DMS53 treated with DMSO at 0.1 percent for 48 hours (cell line): ENCODE data around the gene SAMD10.

Experiments used
- DNase-seq: peaks from one replicate; lab custom pipeline; 2025; ENCODE audit not compliant: unreplicated experiment; lab: John Stamatoyannopoulos, UW

Gene SAMD10

GRCh38 chr20:63957690-63958441 lies 21.6 kb downstream of the SAMD10 start:
- DNase-seq = peak; percentile 85

GRCh38 chr20:63957004-63957689 lies 22.3 kb downstream of the SAMD10 start:
- DNase-seq = peak; percentile 85

DNA sequence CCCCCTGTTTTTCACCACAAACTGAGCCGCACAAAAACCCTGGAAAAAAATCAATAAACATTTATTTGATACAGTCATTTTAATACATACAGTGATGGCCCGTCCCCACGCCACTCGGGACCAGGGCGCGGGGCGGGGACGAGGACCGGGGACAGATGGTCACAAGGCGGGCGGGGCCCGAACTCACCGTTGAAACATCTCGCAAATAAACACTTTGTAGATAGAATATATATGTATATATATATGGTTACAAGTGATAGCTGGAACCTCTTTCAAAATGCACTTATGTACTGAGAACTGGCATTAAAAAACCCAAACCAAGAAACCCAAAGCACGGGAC lies 22.8 kb downstream of the SAMD10 start:
- no peak for DNase-seq

GRCh38 chr20:63955827-63956663 lies 23.4 kb downstream of the SAMD10 start, which contains the start of gene UCKL1:
TSS of gene UCKL1 (minus strand) at chr20:63956416. CDS start at chr20:63956372, 44 bp downstream.
- DNase-seq = peak; percentile 63

- DNase-seq = no peak
Observed at GRCh38 chr20:63955281-63955826, 24.1 kb downstream of the SAMD10 start.

DNA sequence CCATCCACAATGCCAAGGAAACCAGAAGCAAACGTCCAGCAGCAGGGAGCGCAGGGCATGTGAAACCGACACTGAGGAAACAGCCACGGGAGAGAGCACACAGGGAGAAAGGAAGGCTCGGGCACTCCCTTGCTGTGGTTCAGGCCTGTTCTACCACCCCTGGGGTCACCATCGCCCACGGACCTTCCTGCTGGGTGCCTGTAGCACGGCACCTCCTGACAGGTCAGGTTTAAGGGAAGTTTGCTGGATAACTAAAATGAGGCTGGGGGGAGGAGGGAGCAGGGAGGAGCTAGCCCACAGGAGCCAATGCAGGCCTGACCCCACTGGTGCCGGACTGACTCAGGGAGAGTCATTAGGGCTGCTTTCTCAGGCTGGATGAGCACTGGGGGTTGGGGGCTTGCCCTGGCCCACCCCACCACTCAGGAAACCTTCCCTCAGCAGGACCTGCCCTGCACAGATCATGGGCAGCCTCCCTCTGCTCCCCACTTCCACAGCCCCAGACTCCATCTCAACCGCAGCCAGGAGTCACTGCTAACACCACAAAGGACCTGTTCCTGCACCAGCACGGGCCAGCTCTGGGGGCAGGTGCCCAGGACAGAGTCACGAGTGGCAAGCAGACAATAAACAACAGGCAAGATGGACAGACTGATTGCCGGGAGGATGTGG lies 25.5 kb downstream of the SAMD10 start:
- no peak for DNase-seq

GRCh38 chr20:63952769-63953168 lies 26.7 kb downstream of the SAMD10 start:
- DNase-seq = no peak

DNA sequence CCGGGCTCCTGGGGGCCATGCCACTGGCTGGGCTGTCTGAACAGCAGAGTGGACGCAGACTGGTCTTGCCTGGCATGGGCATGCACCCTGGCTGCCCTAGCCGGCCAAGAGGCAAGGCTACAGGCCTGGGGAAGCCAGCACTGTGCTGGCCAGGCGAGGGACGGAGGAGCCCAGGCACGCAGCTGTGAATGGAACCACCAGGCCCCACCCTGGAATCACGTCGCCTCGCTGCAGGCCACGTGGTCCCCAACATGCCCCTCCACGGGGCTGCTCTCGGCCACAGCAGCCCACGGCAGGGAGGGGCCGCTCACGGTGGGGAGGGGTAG lies 27.3 kb downstream of the SAMD10 start:
- DNase-seq = no peak

DNA sequence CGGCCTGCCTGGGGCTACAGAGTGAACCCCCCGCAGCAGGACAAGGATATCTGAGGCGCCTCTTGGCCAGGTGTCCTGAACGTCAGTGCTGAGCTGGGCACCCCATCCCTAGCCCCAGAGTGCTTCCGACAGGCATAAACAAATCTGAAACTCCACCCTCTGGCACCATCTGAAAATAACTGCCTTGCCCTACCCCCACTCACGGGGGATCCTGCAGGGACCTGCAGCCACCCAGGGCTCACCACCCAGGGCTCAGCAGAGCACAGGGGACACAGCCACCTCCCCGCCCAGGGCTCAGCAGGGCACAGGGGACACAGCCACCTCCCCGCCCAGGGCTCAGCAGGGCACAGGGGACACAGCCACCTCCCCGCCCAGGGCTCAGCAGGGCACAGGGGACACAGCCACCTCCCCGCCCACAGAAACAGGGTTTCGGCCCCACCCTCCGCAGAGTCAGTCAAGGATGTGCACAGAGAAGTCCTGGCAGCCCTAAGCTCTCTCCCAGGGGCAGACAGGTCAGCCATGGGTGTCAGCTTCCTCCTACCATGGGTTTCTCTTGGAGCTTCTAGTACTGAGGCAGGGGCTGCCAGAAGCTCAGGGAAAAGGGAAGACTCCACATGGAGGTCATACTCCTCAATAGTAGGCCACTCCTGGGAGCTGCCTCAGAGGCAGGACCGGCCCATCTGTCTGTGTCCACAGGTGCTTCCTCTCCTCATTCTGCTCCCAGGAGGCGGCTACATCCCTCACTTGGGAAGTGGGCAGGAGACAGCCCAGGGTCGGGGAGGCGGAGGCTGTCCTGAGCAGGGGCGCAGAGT lies 27.8 kb downstream of the SAMD10 start:
- no peak for DNase-seq

GRCh38 chr20:63950701-63951397 lies 28.6 kb downstream of the SAMD10 start:
- DNase-seq = no peak

GRCh38 chr20:63947638-63948456 lies 31.6 kb downstream of the SAMD10 start:
- peak; percentile 59 for DNase-seq

DNA sequence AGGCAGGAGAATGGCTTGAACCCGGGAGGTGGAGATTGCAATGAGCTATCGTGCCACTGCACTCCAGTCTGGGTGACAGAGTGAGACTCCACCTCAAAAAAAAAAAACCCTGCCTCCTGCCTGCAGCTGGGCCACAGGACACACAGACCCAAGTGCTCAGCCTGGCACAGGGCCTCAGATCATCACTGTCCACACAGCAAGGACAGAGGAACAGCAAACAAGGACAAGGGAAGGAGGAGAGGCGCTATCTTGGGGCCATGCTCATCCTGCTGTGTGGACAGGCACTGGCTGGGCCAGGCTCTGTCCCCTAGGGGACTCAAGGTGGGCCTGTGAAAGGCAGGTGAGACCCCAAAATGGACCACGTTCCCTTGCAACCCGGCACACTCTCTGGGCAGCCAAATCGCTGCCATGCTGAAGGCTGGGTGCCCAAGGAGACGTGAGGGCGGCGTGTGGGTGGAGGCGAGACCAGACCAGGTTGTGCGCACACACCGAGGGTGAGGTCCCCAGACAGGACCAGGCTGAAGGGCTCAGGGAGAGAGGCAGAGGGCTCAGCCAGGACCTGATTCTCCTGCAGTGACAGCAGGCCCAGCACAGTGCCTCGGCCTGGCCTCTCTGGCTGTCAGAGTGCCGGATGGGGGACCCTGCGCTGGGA lies 32.3 kb downstream of the SAMD10 start:
- no peak for DNase-seq

- no peak for DNase-seq
Observed at GRCh38 chr20:63945921-63946920, 33.2 kb downstream of the SAMD10 start.

- DNase-seq = no peak
Observed at GRCh38 chr20:63945031-63945658, 34.3 kb downstream of the SAMD10 start.

- DNase-seq = no peak
Observed at GRCh38 chr20:63944078-63944941, 35.1 kb downstream of the SAMD10 start.

GRCh38 chr20:63943808-63944077 lies 35.7 kb downstream of the SAMD10 start:
- no peak for DNase-seq
